Neuronal stem cell (in vitro differentiated cells): ENCODE data around the gene RRM2.

ENCODE experiments used
- DNase-seq: peaks from one replicate; pipeline ENCODE4 v3.0.0-alpha.2; 2013; ENCODE audit warnings: low spot score
- H2AFZ ChIP-seq: one replicate; pipeline ENCODE4 v1.6.1; 2013; ENCODE audit warnings: mild to moderate bottlenecking, low read length, inconsistent platforms
- H2AK5ac ChIP-seq: 2 replicates; pipeline ENCODE4 v1.6.1; 2013; ENCODE audit warnings: low read depth, mild to moderate bottlenecking, inconsistent platforms, low read length, moderate library complexity, mixed read lengths
- H2BK120ac ChIP-seq: 2 replicates; pipeline ENCODE4 v1.6.1; 2013; ENCODE audit warnings: low read depth, mild to moderate bottlenecking, inconsistent platforms, low read length, moderate library complexity, mixed read lengths
- H2BK12ac ChIP-seq: one replicate; pipeline ENCODE4 v1.6.1; 2013; ENCODE audit warnings: low read length, inconsistent platforms
- H2BK15ac ChIP-seq: 2 replicates; pipeline ENCODE4 v1.6.1; 2013; ENCODE audit warnings: mild to moderate bottlenecking, low read length, inconsistent platforms, mixed read lengths
- H2BK5ac ChIP-seq: one replicate; pipeline ENCODE4 v1.6.1; 2013; ENCODE audit warnings: inconsistent platforms, mild to moderate bottlenecking, low read length, moderate library complexity
- H3K14ac ChIP-seq: one replicate; pipeline ENCODE4 v1.6.1; 2013; ENCODE audit warnings: low read length, inconsistent platforms
- H3K18ac ChIP-seq: 2 replicates; pipeline ENCODE4 v1.6.1; 2013; ENCODE audit warnings: low read length, inconsistent platforms
- H3K23ac ChIP-seq: 2 replicates; pipeline ENCODE4 v1.6.1; 2013; ENCODE audit warnings: low read depth, mild to moderate bottlenecking, mixed read lengths, low read length, inconsistent platforms; ENCODE audit not compliant: poor library complexity
- H3K27ac ChIP-seq: replicated peaks from 3 replicates; pipeline ENCODE4 v1.5.1; 2013; ENCODE audit warnings: low read length, inconsistent platforms
- H3K27me3 ChIP-seq, 3 experiments: 2 replicates each; pipeline ENCODE4 v1.6.1; 2013; ENCODE audit warnings: low read length in 3 of 3, mild to moderate bottlenecking in 2 of 3, inconsistent platforms in 1 of 3, low read depth in 1 of 3, mixed read lengths in 1 of 3, moderate library complexity in 1 of 3; ENCODE audit not compliant: control insufficient read depth in 3 of 3, insufficient read depth in 3 of 3
- H3K36me3 ChIP-seq, 2 donors: replicated peaks in 1 of 2; 2 replicates each; pipeline ENCODE4 v1.6.1; 2013; ENCODE audit warnings: low read length in 2 of 2; ENCODE audit not compliant: control insufficient read depth in 2 of 2, insufficient read depth in 2 of 2
- H3K4ac ChIP-seq: 2 replicates; pipeline ENCODE4 v1.6.1; 2013; ENCODE audit warnings: inconsistent platforms, mild to moderate bottlenecking, low read length, moderate library complexity
- H3K4me1 ChIP-seq, 2 donors: 1 replicate in 1 of 2; 2 replicates in 1 of 2; pipeline ENCODE4 v1.6.1; 2013; ENCODE audit warnings: low read length in 2 of 2, low read depth in 1 of 2; ENCODE audit not compliant: control insufficient read depth in 2 of 2, insufficient read depth in 1 of 2
- H3K4me2 ChIP-seq: one replicate; pipeline ENCODE4 v1.6.1; 2013; ENCODE audit warnings: mild to moderate bottlenecking, low read length, inconsistent platforms; ENCODE audit not compliant: insufficient read depth, poor library complexity, severe bottlenecking
- H3K4me3 ChIP-seq, 2 donors: 2 replicates each; pipeline ENCODE4 v1.5.1; 2013; ENCODE audit warnings: low read length in 2 of 2, mild to moderate bottlenecking in 2 of 2, inconsistent platforms in 1 of 2, moderate library complexity in 1 of 2
- H3K79me1 ChIP-seq: one replicate; pipeline ENCODE4 v1.6.1; 2013; ENCODE audit warnings: low read depth, mild to moderate bottlenecking, inconsistent platforms, low read length, moderate library complexity
- H3K9ac ChIP-seq: one replicate; pipeline ENCODE4 v1.6.1; 2013; ENCODE audit warnings: mild to moderate bottlenecking, low read depth, low read length, inconsistent platforms; ENCODE audit not compliant: poor library complexity
- H3K9me3 ChIP-seq, 2 donors: replicated peaks in 1 of 2; 2 replicates each; pipeline versions ENCODE3 to v1.6.1; 2013; ENCODE audit warnings: low read length in 2 of 2, mild to moderate bottlenecking in 2 of 2, inconsistent platforms in 1 of 2, low read depth in 1 of 2, mixed read lengths in 1 of 2, moderate library complexity in 1 of 2; ENCODE audit not compliant: control insufficient read depth in 2 of 2, insufficient read depth in 1 of 2
- H4K8ac ChIP-seq: one replicate; pipeline ENCODE4 v1.6.1; 2013; ENCODE audit warnings: low read depth, mild to moderate bottlenecking, inconsistent platforms, low read length, moderate library complexity
- H4K91ac ChIP-seq: one replicate; pipeline ENCODE4 v1.6.1; 2013; ENCODE audit warnings: low read length, low read depth, mild to moderate bottlenecking, inconsistent platforms; ENCODE audit not compliant: poor library complexity
- WGBS, 2 donors: extraction: QIAGEN DNeasy Blood & Tissue Kit; methylation state at CpG; one replicate each; pipeline ENCODE4 v1.1.7; 2013; ENCODE audit warnings: missing lambda C conversion rate in 2 of 2, mixed read lengths in 1 of 2; ENCODE audit not compliant: insufficient read length in 2 of 2, insufficient replicate concordance in 1 of 2; ENCODE audit errors: extremely low coverage in 2 of 2; 5-methylcytosine and 5-hydroxymethylcytosine counted together

The RRM2 gene

GRCh38 chr2:10174173-10174572 is 51.6 kb downstream of the RRM2 start:
- H4K8ac ChIP-seq = no peak overlapping the region
- H3K79me1 ChIP-seq = peaks cover 4% of the 10 kb centered on the region
- no peak overlapping the region for H3K4me3 ChIP-seq

GRCh38 chr2:10175441-10175840 is 52.9 kb downstream of the RRM2 start:
- H2BK120ac ChIP-seq = no peak overlapping the region
- no peak overlapping the region for H2AK5ac ChIP-seq
- H2BK5ac ChIP-seq = no peak overlapping the region
- H4K91ac ChIP-seq = no peak overlapping the region
- no peak overlapping the region for H2BK12ac ChIP-seq
- H3K4me2 ChIP-seq = no peak overlapping the region
- H3K27me3 ChIP-seq = no peaks in the 10 kb centered on the region
- H3K27ac ChIP-seq = no peak overlapping the region
- peaks cover 0 to 20% of the 10 kb centered on the region in 2 donors for H3K9me3 ChIP-seq
- WGBS, 2 donors = no CpG with 5 or more reads among the region's 10 CpGs
- H3K18ac ChIP-seq = no peak overlapping the region
- no peak overlapping the region for H3K9ac ChIP-seq
- H2BK15ac ChIP-seq = no peak overlapping the region
- H3K4me1 ChIP-seq = peaks cover 14 to 20% of the 10 kb centered on the region in 2 donors
- H3K4me3 ChIP-seq = no peak overlapping the region
- H3K79me1 ChIP-seq = peaks cover 4% of the 10 kb centered on the region
- no peak overlapping the region for H3K4ac ChIP-seq
- H4K8ac ChIP-seq = no peak overlapping the region
- DNase-seq = no peak
- no peak overlapping the region for H3K23ac ChIP-seq
- H3K36me3 ChIP-seq = peaks cover 3 to 38% of the 10 kb centered on the region in 2 donors
- H3K14ac ChIP-seq = no peak overlapping the region
- no peak overlapping the region for H2AFZ ChIP-seq

More at GRCh38 chr2:10174173-10174572, 51.6 kb downstream of the RRM2 start:
- peak overlapping the region; percentile 31 for H3K23ac ChIP-seq
- H2AFZ ChIP-seq = no peak overlapping the region
- no peaks in the 10 kb centered on the region for H3K27me3 ChIP-seq
- no peak overlapping the region for H3K4ac ChIP-seq
- no peak overlapping the region for H2AK5ac ChIP-seq
- no CpG with 5 or more reads among the region's 9 CpGs for WGBS, 2 donors
- H2BK15ac ChIP-seq = no peak overlapping the region
- no peak overlapping the region for H2BK120ac ChIP-seq
- H3K9me3 ChIP-seq = peaks cover 0 to 8% of the 10 kb centered on the region in 2 donors
- peaks cover 5 to 34% of the 10 kb centered on the region in 2 donors for H3K36me3 ChIP-seq
- no peak overlapping the region for H3K27ac ChIP-seq
- peaks cover 16 to 24% of the 10 kb centered on the region in 2 donors for H3K4me1 ChIP-seq
- H4K91ac ChIP-seq = no peak overlapping the region
- no peak for DNase-seq
- H2BK5ac ChIP-seq = no peak overlapping the region
- no peak overlapping the region for H3K9ac ChIP-seq
- H2BK12ac ChIP-seq = no peak overlapping the region
- no peak overlapping the region for H3K4me2 ChIP-seq
- H3K18ac ChIP-seq = no peak overlapping the region
- peak overlapping the region; percentile 38 for H3K14ac ChIP-seq

- no peak overlapping the region for H2BK5ac ChIP-seq
- no peak overlapping the region for H3K4ac ChIP-seq
- H2BK12ac ChIP-seq = no peak overlapping the region
- no peak overlapping the region for H2AFZ ChIP-seq
- H3K27me3 ChIP-seq = no peaks in the 10 kb centered on the region
- no peak overlapping the region for H3K9ac ChIP-seq
- H4K8ac ChIP-seq = no peak overlapping the region
- H2AK5ac ChIP-seq = no peak overlapping the region
- no peak overlapping the region for H2BK120ac ChIP-seq
- no peak overlapping the region for H3K23ac ChIP-seq
- H3K4me1 ChIP-seq = peaks cover 0 to 7% of the 10 kb centered on the region in 2 donors
- no peak overlapping the region for H2BK15ac ChIP-seq
- peaks cover 0 to 26% of the 10 kb centered on the region in 2 donors for H3K9me3 ChIP-seq
- no peak for DNase-seq
- no peak overlapping the region for H3K18ac ChIP-seq
- no peak overlapping the region for H3K4me2 ChIP-seq
- no peaks in the 10 kb centered on the region for H3K79me1 ChIP-seq
- H4K91ac ChIP-seq = no peak overlapping the region
- H3K14ac ChIP-seq = no peak overlapping the region
- no peak overlapping the region for H3K4me3 ChIP-seq
- WGBS, 2 donors = no CpG with 5 or more reads among the region's 7 CpGs
- H3K36me3 ChIP-seq = peaks cover 2 to 34% of the 10 kb centered on the region in 2 donors
- H3K27ac ChIP-seq = no peak overlapping the region
Measured at GRCh38 chr2:10178751-10179150, 56.2 kb downstream of the RRM2 start.

GRCh38 chr2:10179422-10179821 is 56.9 kb downstream of the RRM2 start:
- Histone ChIP-seq H2BK15ac (no peak overlapping the region), H3K9ac (no peak overlapping the region), H4K91ac (no peak overlapping the region), H4K8ac (no peak overlapping the region), H3K4me2 (no peak overlapping the region), H3K36me3 (peaks cover 0 to 34% of the 10 kb centered on the region in 2 donors), H3K23ac (no peak overlapping the region), H2AK5ac (no peak overlapping the region), H2BK5ac (no peak overlapping the region), H3K9me3 (peaks cover 0 to 26% of the 10 kb centered on the region in 2 donors), H3K27ac (no peak overlapping the region), H3K4me3 (no peak overlapping the region), H3K18ac (no peak overlapping the region), H3K79me1 (no peaks in the 10 kb centered on the region), H2BK120ac (no peak overlapping the region), H2AFZ (no peak overlapping the region), H3K4ac (no peak overlapping the region), H2BK12ac (no peak overlapping the region), H3K14ac (no peak overlapping the region), H3K4me1 (peaks cover 0 to 7% of the 10 kb centered on the region in 2 donors), H3K27me3 (no peaks in the 10 kb centered on the region)
- no peak for DNase-seq
- WGBS, 2 donors = no CpG with 5 or more reads among the region's 3 CpGs
